IMR-90 (cell line): ENCODE measurements around the gene NKAIN1. TPM values are rescaled to one million over a fixed set of nuclear protein-coding genes. Genes with fewer than 3 reads are reported as not detected.

ENCODE experiments used
- ATAC-seq: fragments of 200-7000 bp; cut with Tn5 transposase; 2 replicates; pipeline ENCODE4 v1.9.1; 2020; ENCODE audit warnings: low read depth, mild to moderate bottlenecking, moderate library complexity
- BruUV-seq: library from RNA; stranded (reverse); fragments of 400-500 nt; replicated peaks from 2 replicates; lab custom pipeline; 2021; lab: Mats Ljungman, UMichigan
- CTCF ChIA-PET: fragments of 300-600 bp; formaldehyde crosslinking; extraction: SDS; loops from one replicate; lab custom pipeline; 2021; ENCODE audit warnings: antibody characterized with exemption; lab: Yijun Ruan, JAX
- POLR2A ChIA-PET: fragments of 300-600 bp; sonication (Branson Sonifier 250); formaldehyde crosslinking; loops from one replicate; lab custom pipeline; 2022; ENCODE audit warnings: antibody characterized with exemption; ENCODE audit not compliant: unreplicated experiment; lab: Charles Lee
- DNase-seq: peaks from one replicate; pipeline ENCODE4 v3.0.0; 2013
- H2AFZ ChIP-seq: replicated peaks from 2 replicates; pipeline ENCODE3; 2013; ENCODE audit warnings: low read length, mild to moderate bottlenecking; ENCODE audit not compliant: poor library complexity
- H2AK5ac ChIP-seq: 2 replicates; pipeline ENCODE4 v1.6.1; 2013; ENCODE audit warnings: low read depth, low read length, inconsistent platforms
- H2AK9ac ChIP-seq: replicated peaks from 2 replicates; pipeline ENCODE3; 2013; ENCODE audit warnings: mild to moderate bottlenecking, low read depth, low read length, moderate library complexity; ENCODE audit not compliant: poor library complexity
- H2BK120ac ChIP-seq: 2 replicates; pipeline ENCODE4 v1.6.1; 2013; ENCODE audit warnings: low read depth, low read length, inconsistent platforms
- H2BK15ac ChIP-seq: 3 replicates; pipeline ENCODE4 v1.6.1; 2013; ENCODE audit warnings: low read depth, low read length, inconsistent platforms
- H2BK20ac ChIP-seq: 2 replicates; pipeline ENCODE4 v1.6.1; 2013; ENCODE audit warnings: low read depth, mild to moderate bottlenecking, inconsistent platforms, low read length, moderate library complexity
- H2BK5ac ChIP-seq: 2 replicates; pipeline ENCODE4 v1.6.1; 2013; ENCODE audit warnings: mild to moderate bottlenecking, low read depth, low read length, inconsistent platforms; ENCODE audit not compliant: poor library complexity, severe bottlenecking
- H3K14ac ChIP-seq: replicated peaks from 2 replicates; pipeline ENCODE4 v1.6.1; 2013; ENCODE audit warnings: low read depth, low read length, inconsistent platforms
- H3K18ac ChIP-seq: 2 replicates; pipeline ENCODE4 v1.6.1; 2013; ENCODE audit warnings: low read depth, low read length, control low read depth
- H3K23ac ChIP-seq: 2 replicates; pipeline ENCODE4 v1.6.1; 2013; ENCODE audit warnings: low read depth, low read length, inconsistent platforms
- H3K27ac ChIP-seq: 2 replicates; pipeline ENCODE4 v1.5.1; 2013; ENCODE audit warnings: mild to moderate bottlenecking, control low read depth, low read length; ENCODE audit not compliant: insufficient read depth
- H3K27me3 ChIP-seq: 2 replicates; pipeline ENCODE4 v1.6.1; 2013; ENCODE audit warnings: low read length; ENCODE audit not compliant: control insufficient read depth, insufficient read depth
- H3K36me3 ChIP-seq: 2 replicates; pipeline ENCODE4 v1.6.1; 2013; ENCODE audit warnings: low read length, mixed read lengths; ENCODE audit not compliant: control insufficient read depth, insufficient read depth
- H3K4ac ChIP-seq: 2 replicates; pipeline ENCODE4 v1.6.1; 2013; ENCODE audit warnings: low read depth, low read length, inconsistent platforms
- H3K4me1 ChIP-seq: 2 replicates; pipeline ENCODE4 v1.6.1; 2013; ENCODE audit warnings: low read length, mixed read lengths; ENCODE audit not compliant: control insufficient read depth, insufficient read depth
- H3K4me2 ChIP-seq: 2 replicates; pipeline ENCODE4 v1.6.1; 2013; ENCODE audit warnings: low read depth, mild to moderate bottlenecking, control low read depth, low read length, moderate library complexity
- H3K4me3 ChIP-seq: 2 replicates; pipeline ENCODE4 v1.5.1; 2013; ENCODE audit warnings: low read depth, mild to moderate bottlenecking, control low read depth, low read length, moderate library complexity; ENCODE audit not compliant: insufficient read depth
- H3K56ac ChIP-seq: 2 replicates; pipeline ENCODE4 v1.6.1; 2013; ENCODE audit warnings: low read length, inconsistent platforms; ENCODE audit not compliant: insufficient read depth; ENCODE audit errors: extremely low read depth
- H3K79me1 ChIP-seq, 2 experiments: 2 replicates each; pipeline ENCODE4 v1.6.1; 2013; ENCODE audit warnings: low read length in 2 of 2, inconsistent platforms in 1 of 2, low read depth in 1 of 2
- H3K9ac ChIP-seq: 2 replicates; pipeline ENCODE4 v1.6.1; 2013; ENCODE audit warnings: low read depth, low read length, control low read depth
- H3K9me1 ChIP-seq: 2 replicates; pipeline ENCODE4 v1.6.1; 2013; ENCODE audit warnings: low read length, inconsistent platforms; ENCODE audit not compliant: insufficient read depth
- H3K9me3 ChIP-seq: 2 replicates; pipeline ENCODE4 v1.6.1; 2013; ENCODE audit warnings: low read length; ENCODE audit not compliant: control insufficient read depth, insufficient read depth
- H4K20me1 ChIP-seq: 2 replicates; pipeline ENCODE4 v1.6.1; 2013; ENCODE audit warnings: low read length, inconsistent platforms; ENCODE audit not compliant: insufficient read depth
- H4K5ac ChIP-seq: 2 replicates; pipeline ENCODE4 v1.6.1; 2013; ENCODE audit warnings: mild to moderate bottlenecking, low read depth, low read length, control low read depth
- H4K8ac ChIP-seq, 2 experiments: 2 replicates each; pipeline ENCODE4 v1.6.1; 2013; ENCODE audit warnings: low read depth in 2 of 2, low read length in 2 of 2, control low read depth in 1 of 2, inconsistent platforms in 1 of 2
- H4K91ac ChIP-seq: 2 replicates; pipeline ENCODE4 v1.6.1; 2013; ENCODE audit warnings: low read depth, low read length, inconsistent platforms; ENCODE audit not compliant: insufficient read depth
- BHLHE40 ChIP-seq: fragments of 150-350 bp; IDR thresholded peaks from 2 replicates; pipeline ENCODE4 v1.6.1; 2016; ENCODE audit warnings: mild to moderate bottlenecking, low read depth, low read length
- POLR2A ChIP-seq: IDR thresholded peaks from 2 replicates; pipeline ENCODE4 v1.6.1; 2012; ENCODE audit warnings: mild to moderate bottlenecking, low read depth, low read length
- RCOR1 ChIP-seq: IDR thresholded peaks from 2 replicates; pipeline ENCODE4 v1.6.1; 2012; ENCODE audit warnings: mild to moderate bottlenecking, low read length, improper control_type of control experiment; ENCODE audit not compliant: insufficient replicate concordance
- RFX5 ChIP-seq: IDR thresholded peaks from 2 replicates; pipeline ENCODE4 v1.8.0; 2012; ENCODE audit warnings: low read depth, mild to moderate bottlenecking, low read length, moderate library complexity
- WGBS, 2 experiments: methylation state at CpG; one replicate each; pipeline versions ENCODE4 v1.1.5 to v1.1.7; 2013; ENCODE audit warnings: missing lambda C conversion rate in 2 of 2; ENCODE audit not compliant: insufficient read length in 1 of 2; ENCODE audit errors: extremely low coverage in 2 of 2; 5-methylcytosine and 5-hydroxymethylcytosine counted together
- dilution Hi-C: fragments of 300-500 bp; cut with HindIII; formaldehyde crosslinking; loops from one replicate; pipeline ENCODE4 v1.14.3; 2018; ENCODE audit warnings: low sequenced_read_pairs; ENCODE audit not compliant: unreplicated experiment
- in situ Hi-C: fragments of 300-500 bp; cut with MboI; formaldehyde crosslinking; loops from 3 replicates; pipeline ENCODE4 v1.14.3; 2019; ENCODE audit warnings: low sequenced_read_pairs, inconsistent platforms, mixed read lengths
- intact Hi-C: fragments of 100-400 bp; cut with micrococcal nuclease; formaldehyde crosslinking; loops from 2 replicates; pipeline ENCODE4 v1.10.0; 2022
- polyA plus RNA-seq, 3 experiments: library from polyadenylated mRNA; depleted of rRNA; stranded (reverse); fragments of >200 nt; gene quantifications; 2 replicates each; pipeline ENCODE4 v1.2.3, GENCODE V29; 2012; ENCODE audit warnings: low replicate concordance in 1 of 3
- total RNA-seq: library from RNA; depleted of rRNA; stranded (reverse); fragments of >200 nt; gene quantifications from 2 replicates; pipeline ENCODE4 v1.2.3, GENCODE V29; 2012

NKAIN1 gene
- total and polyA plus RNA-seq, 2 of the 4 experiments (the other 2 are of a cell fraction) = under 0.01 to 0.09 TPM

DNA sequence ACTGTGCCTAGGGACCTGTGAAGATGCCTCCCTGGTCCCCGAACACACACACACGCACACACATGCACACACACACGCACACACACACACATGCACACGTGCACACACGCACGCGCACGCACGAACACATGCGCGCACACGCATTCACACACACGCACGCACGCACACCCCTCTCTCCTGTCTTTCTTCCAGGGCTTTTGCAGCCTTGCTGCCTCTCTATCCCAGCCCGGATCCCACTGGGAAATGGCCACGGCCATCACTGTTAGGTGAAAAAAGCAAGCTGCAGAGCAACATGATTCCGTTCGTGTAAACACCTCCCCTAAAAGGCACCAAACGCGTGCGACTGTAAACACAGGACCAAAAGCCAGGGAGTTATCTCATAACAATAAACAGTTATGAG is 39.7 kb downstream of the NKAIN1 start:
- in situ Hi-C loops (no loop called here), dilution Hi-C loops (no loop called here), intact Hi-C loops (no loop called here)
- Histone ChIP-seq H2AFZ (no peak overlapping the region), H4K20me1 (no peaks in the 10 kb centered on the region), H4K91ac (no peak overlapping the region), H3K4ac (no peak overlapping the region), H4K8ac (no peak overlapping the region), H2BK5ac (no peak overlapping the region), H3K9ac (no peak overlapping the region), H2BK120ac (no peak overlapping the region), H2BK15ac (no peak overlapping the region), H3K4me2 (peak overlapping the region; percentile 17; the same call in 1 of the 2 replicates), H3K9me3 (no peaks in the 10 kb centered on the region), H3K14ac (no peak overlapping the region), H3K18ac (no peak overlapping the region), H3K23ac (no peak overlapping the region), H4K5ac (no peak overlapping the region), H3K27me3 (peaks cover 14% of the 10 kb centered on the region; the same call in 1 of the 2 replicates), H3K4me1 (peaks cover 2% of the 10 kb centered on the region; the same call in 1 of the 2 replicates), H3K56ac (no peak overlapping the region), H3K36me3 (no peaks in the 10 kb centered on the region), H3K4me3 (no peak overlapping the region), H3K27ac (no peak overlapping the region), H2AK5ac (no peak overlapping the region), H3K79me1 (no peaks in the 10 kb centered on the region), H2BK20ac (no peak overlapping the region), H3K9me1 (no peaks in the 10 kb centered on the region), H2AK9ac (no peak overlapping the region)
- ChIA-PET CTCF (interaction anchor here (0.6 kb wide), 1 partner anchor 15 kb away, joined by 3 read pairs; no protein-coding TSS in a partner anchor), POLR2A (no interaction called here)
- 55% methylated on average over 11 of the region's 22 CpGs; no CpG with 5 or more reads in 1 of the 2 experiments for WGBS, 2 experiments
- no peak for DNase-seq
- TF ChIP-seq RFX5 (no peak), RCOR1 (no peak), POLR2A (no peak), BHLHE40 (peak; percentile 41; the same call in 1 of the 2 replicates)
- BruUV-seq = no TSS peak
- peak; percentile 82 for ATAC-seq
